ENCODE results near the gene LPAR6.
"Not testable (repeated sequence)": the region's sequence is repeated elsewhere in the genome, so short reads cannot be mapped to it uniquely, and the experiment has no call there.

DNA sequence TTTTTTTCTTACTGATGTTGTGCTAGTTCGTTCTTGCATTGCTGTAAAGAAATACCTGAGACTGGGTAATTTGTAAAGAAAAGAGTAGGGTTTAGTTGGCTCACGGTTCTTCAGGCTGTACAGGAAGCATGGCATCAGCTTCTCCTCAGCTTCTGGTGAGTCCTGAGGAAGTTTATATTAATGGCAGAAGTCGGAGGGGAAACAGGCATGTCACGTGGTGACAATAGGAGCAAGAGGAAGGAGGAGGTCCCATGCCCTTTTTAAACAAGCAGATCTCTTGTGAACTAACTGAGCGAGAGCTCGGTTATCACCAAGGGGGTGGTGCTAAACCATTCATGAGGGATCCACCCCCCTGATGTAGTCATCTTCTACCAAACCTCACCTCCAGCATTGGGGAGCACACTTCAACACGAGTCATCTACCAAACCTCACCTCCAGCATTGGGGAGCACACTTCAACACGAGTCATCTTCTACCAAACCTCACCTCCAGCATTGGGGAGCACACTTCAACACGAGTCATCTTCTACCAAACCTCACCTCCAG is 13.9 kb upstream of the LPAR6 start:
- TF ChIP-seq CTCF (IDR thresholded peaks at IDR 0.05; ENCODE audit: borderline replicate concordance, extremely low read depth, low read length, poor library complexity, severe bottlenecking); EZH2 (IDR thresholded peaks at IDR 0.05; ENCODE audit: borderline replicate concordance, low read depth, low read length, severe bottlenecking): not testable (repeated sequence)
